Renal cortical epithelial cell (primary cell): Measurements from ENCODE around the gene EYA3. TPM values are rescaled to one million over a fixed set of nuclear protein-coding genes. Genes with fewer than 3 reads are reported as not detected.

Experiments
- DNase-seq: peaks from one replicate; pipeline ENCODE4 v3.0.0-alpha.2; 2011; ENCODE audit warnings: low read depth
- total RNA-seq: library from RNA; depleted of rRNA; stranded (reverse); fragments of >200 nt; gene quantifications from 2 replicates; pipeline ENCODE4 v1.2.3, GENCODE V29; 2014

The EYA3 gene
- total RNA-seq, 1 donor from 2014 or later, result 25.8 TPM

- peak; percentile 26 for DNase-seq
Measured at GRCh38 chr1:27970401-27970800, 118.0 kb downstream of the EYA3 start.

- peak; percentile 91 for DNase-seq
Measured at GRCh38 chr1:27968692-27969091, 119.7 kb downstream of the EYA3 start.

GRCh38 chr1:27967884-27968466 is 120.4 kb downstream of the EYA3 start:
- DNase-seq, result no peak

- no peak for DNase-seq
Measured at GRCh38 chr1:27967106-27967883, 121.1 kb downstream of the EYA3 start.

GRCh38 chr1:27966402-27967105 is 121.9 kb downstream of the EYA3 start:
- no peak for DNase-seq

GRCh38 chr1:27963393-27963792 is 125.0 kb downstream of the EYA3 start:
- DNase-seq, result no peak

- DNase-seq, result no peak
Measured at GRCh38 chr1:27961646-27962221, 126.7 kb downstream of the EYA3 start.

GRCh38 chr1:27960762-27961645 is 127.4 kb downstream of the EYA3 start:
- peak; percentile 21 for DNase-seq

GRCh38 chr1:27959792-27960603 is 128.4 kb downstream of the EYA3 start, which contains the start of gene XKR8:
XKR8 (plus strand) TSS chr1:27959973; CDS start chr1:27960070, 97 bp downstream.
- peak; percentile 37 for DNase-seq

- DNase-seq, result no peak
Measured at GRCh38 chr1:27958513-27958912, 129.9 kb downstream of the EYA3 start.

- no peak for DNase-seq
Measured at GRCh38 chr1:27957655-27958054, 130.8 kb downstream of the EYA3 start.

- no peak for DNase-seq
Measured at GRCh38 chr1:27956761-27957160, 131.6 kb downstream of the EYA3 start.

GRCh38 chr1:27955076-27955475 is 133.3 kb downstream of the EYA3 start:
- DNase-seq, result no peak

GRCh38 chr1:27954186-27954585 is 134.2 kb downstream of the EYA3 start:
- no peak for DNase-seq

GRCh38 chr1:27952147-27952546 is 136.3 kb downstream of the EYA3 start:
- DNase-seq, result no peak

- DNase-seq, result no peak
Measured at GRCh38 chr1:27951396-27951795, 137.0 kb downstream of the EYA3 start.

GRCh38 chr1:27949027-27949426 is 139.4 kb downstream of the EYA3 start:
- no peak for DNase-seq

- no peak for DNase-seq
Measured at GRCh38 chr1:27945020-27945419, 143.4 kb downstream of the EYA3 start.

GRCh38 chr1:27941671-27942540 is 146.5 kb downstream of the EYA3 start:
- no peak for DNase-seq
